GM10847 (cell line): ENCODE results near the gene FILIP1.

Experiments
- POLR2A ChIP-seq: IDR thresholded peaks from 2 replicates; pipeline ENCODE4 v1.6.1; 2011; ENCODE audit not compliant: insufficient read length; ENCODE audit errors: extremely low read depth

Gene FILIP1

DNA sequence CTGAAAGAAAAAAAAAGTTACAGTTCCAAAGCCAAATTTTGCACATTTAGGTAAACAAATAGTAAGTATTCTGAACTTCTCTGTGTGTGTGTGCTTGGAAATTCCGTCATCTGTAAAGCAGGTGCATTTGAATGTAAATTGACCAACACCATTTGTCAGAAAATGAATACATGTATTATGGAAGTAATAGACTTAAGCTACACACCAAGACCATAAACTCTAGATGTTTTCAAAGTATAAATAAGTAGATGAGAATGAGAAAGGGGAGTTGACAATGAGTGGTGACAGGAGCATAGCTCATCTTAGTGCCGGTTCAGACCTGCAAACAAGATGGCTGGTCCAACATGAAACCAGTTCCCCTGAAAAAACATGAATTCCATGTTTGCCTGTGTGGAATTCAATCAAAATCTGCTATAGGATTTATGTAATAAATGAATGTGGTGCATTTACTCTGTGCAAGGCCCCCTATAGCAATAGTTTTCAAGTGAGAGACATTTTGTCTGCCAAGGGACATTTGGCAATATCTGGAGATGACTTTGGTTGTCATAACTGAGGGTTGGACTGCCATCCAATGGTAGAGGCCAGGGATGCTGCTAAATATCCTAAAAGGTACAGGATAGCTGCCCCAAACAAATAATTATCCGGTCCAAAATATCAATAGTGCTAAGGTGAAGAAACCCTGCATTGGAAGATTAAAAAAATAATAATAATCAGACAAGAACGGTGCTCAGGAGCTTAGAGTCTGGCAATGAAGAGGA lies 11.0 kb upstream of the FILIP1 start:
- TF ChIP-seq POLR2A = no peak

DNA sequence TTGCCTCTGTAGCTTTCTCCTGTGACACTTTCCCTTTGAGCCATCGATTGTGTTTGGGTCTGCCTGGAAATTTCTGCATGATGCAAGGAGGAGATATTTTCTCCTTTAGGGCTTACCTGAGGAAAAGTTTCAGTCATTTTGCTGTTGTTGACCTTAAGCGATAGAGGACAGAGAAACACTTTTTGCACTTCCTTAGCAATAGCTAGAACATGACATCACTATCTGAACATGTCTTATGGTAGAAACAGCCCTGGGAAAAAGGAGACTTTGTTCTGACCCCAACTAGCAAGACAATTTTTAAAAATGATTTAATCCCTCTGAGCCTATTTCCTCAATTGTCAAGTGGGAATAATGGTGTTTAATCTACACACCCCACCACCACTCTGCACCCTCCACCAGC lies 9.7 kb upstream of the FILIP1 start:
- TF ChIP-seq POLR2A = no peak

DNA sequence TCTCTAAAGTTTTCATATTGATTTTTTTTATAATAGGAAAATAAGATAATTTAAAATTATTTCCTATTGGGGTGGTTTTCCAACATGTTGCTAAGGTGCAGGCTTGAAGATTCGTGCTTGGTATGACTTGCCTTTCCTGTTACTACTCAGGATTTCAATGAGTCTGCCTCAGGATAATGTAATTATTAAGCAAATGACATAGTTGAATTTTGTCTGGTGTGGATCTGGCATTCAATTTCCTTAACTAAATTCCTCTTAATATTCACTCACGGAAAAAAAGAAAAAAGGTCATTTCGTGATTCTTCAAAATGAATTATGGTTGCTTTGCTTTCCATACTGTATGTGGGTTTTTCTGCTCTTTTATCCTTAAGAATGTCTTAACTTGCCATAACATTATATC lies 9.3 kb upstream of the FILIP1 start:
- no peak for TF ChIP-seq POLR2A

GRCh38 chr6:75501756-75502155 lies 8.2 kb upstream of the FILIP1 start:
- no peak for TF ChIP-seq POLR2A

GRCh38 chr6:75499640-75500039 lies 6.0 kb upstream of the FILIP1 start:
- TF ChIP-seq POLR2A = no peak

DNA sequence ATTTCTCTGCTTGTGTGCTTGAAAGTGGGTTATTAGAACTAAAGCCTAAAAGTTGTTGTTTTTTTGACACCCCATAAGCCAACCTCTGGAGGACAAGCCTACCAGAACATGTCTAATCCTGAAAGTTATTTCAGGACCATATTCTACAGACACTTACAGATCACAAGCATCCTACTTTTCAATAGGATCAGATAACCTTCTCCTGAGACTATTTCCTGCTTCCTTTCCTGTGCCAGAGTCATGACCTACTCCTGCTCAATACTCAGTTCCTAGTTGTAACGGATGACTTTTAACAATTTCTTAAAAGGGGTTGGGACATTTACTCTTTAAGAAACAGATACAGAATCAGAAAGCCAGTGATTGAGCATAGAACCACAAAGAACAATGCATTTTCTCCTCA lies 5.3 kb upstream of the FILIP1 start:
- no peak for TF ChIP-seq POLR2A

DNA sequence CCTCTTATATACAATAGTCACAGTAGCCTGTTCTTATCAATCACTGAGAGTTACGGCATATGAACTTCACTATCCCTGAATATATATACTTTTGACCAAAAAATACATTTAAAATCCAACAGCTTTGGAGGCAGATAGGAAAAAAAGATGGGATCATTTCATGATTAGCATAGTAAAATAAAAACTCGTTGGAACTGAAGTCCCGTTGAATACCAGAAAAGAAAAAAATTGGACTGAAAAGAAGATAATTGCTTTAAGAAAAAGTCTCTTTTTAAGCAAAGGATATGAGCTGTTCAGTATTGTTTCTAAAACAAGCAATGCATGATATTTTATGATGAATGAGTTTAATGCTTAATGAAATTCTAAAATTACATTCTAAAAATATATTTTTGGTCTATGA lies 4.4 kb upstream of the FILIP1 start:
- TF ChIP-seq POLR2A = no peak

DNA sequence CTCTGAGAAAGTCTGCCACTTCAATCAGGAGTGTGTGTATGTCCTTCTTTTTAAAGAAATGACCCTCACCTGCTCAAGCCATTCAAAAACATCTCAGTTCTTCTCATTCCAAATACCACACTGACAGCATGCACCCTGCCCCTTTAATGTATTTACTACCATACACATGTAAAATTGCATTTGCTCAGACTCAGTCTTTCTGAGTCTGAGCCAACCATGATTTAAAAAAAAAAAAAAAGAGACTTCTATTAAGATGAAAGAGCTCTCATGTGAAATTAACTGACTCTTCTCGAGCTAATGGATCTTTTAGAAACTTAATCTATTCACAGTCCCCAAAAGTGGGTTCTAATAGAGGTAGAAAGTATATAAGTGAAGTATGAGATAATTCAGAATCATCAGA lies 1.4 kb upstream of the FILIP1 start:
- no peak for TF ChIP-seq POLR2A

DNA sequence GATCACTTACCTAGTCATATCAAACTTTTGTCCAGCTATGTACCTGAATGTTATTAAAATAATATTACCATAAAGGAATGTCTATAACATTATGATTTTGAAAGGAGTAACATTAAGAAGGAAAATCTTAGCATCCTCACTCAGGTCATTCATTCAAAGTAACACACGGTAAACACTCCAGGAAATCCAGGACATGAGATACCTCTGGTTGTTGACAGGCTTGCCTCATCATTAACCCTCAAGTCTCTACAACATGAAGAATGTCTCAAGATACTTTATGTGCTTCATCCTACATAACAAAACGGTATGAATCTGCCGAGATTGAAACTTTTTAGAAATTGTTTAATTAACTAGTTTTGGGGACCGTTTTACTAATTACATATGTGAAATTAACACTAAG lies 690 bp upstream of the FILIP1 start:
- no peak for TF ChIP-seq POLR2A

- TF ChIP-seq POLR2A = no peak
These were observed 1.0 kb downstream of the FILIP1 start for GRCh38 chr6:75492386-75493153.

- TF ChIP-seq POLR2A = no peak
These were observed 2.3 kb downstream of the FILIP1 start for GRCh38 chr6:75491291-75491690.

DNA sequence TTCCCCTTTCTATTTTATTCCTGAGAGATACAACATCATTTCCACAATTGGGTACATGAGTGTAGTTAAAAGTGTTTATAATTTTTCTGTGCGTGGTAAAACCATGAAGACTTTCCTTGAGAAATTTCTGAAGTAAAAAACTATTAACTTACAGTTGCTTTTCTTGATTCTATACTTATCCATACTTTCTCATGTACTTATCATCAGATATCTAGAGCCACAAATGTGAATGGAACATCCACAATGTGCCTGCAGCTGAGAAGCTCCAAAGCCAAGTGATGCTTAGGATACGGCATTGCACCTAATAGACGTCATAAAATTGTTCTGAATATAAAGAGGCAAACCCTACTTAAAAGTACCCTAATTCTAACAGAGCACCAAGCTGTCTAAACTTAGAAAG lies 2.9 kb downstream of the FILIP1 start:
- TF ChIP-seq POLR2A = no peak

DNA sequence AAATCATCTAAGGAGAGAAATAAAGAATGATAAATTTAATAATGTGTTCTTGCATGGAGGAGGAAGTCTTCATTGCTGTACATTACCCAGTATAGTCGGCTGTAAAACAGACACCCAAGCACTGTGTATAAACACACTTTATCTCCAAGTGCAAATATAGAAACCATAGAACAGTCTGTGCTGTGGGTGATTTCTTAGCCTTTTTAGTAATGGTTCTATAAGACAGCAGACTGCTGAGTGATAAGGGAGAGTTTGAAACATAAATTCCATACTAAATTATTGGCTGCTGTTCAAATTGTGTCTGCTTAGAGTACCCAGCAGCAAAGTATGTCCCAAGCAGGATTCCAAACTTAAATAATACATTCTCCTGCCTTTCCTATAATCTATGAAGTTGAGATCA lies 4.6 kb downstream of the FILIP1 start:
- no peak for TF ChIP-seq POLR2A

GRCh38 chr6:75488033-75488432 lies 5.6 kb downstream of the FILIP1 start:
- TF ChIP-seq POLR2A = no peak

DNA sequence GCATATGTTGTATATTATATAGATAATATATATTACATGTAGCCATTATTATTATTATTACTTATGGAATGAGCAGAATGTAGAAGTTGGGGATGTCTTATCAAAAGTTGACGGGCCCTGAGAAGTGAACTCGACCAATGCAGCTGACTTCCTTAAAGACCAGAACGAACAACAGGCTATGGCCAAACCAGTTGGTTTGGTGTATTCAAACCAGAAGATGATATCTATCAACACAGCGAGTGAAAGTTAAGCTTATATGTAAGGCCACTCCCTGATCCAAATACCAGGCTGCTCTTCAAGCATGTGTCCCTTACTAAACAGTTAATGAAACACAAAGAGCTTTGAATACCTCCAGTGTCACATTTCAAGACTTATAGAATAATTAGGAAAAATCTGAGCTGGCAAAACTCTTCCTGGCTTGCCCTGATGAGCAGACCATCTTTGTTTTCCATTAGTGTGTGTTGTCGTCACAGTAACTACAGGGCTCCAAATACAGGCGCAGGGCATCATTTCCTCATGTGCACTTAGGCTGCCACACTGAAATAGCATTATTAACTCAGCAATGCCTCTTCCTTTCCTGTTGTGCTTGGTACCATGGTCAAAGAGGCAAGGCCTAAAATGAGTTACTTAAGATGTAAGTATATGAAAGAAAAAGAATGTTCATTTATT lies 6.6 kb downstream of the FILIP1 start:
- no peak for TF ChIP-seq POLR2A

- TF ChIP-seq POLR2A = no peak
These were observed 9.1 kb downstream of the FILIP1 start for GRCh38 chr6:75484535-75484934.

DNA sequence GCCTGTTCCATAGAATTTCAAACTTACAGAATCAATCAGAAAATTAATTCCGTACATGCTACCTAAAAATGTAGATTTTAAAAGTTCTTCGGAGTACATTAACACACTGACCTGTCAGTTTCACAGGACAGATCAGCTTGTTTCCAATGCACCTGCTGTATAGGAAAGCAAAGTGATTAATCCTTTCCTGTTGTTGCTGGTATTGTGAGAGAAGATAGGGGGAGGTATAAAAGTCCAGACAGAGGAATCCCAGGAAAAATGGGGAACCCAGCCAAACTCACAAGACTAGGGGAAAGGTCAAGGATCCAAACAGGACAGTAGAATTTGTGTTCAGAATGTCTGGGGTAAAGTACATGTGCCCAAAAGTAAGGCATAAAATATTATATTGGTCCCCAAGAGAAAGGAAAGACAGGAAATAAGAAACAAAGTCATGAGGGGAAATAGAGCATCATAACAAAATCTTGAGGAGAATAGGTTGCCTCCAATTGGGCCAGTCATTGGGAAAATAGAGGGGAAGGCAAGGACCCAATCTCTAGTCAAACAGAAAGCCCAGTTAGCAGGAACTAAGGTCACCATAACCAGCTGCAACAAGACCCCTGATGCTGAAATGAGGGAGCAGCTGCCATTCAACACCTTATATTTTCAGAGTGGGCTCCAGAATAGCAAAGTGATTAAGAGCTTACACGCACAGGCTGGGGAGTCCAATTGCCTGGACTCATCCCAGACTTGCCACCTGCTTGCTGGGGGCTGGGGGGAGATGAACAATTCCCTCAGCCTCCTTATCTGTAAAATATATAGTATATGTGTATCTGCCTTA lies 10.3 kb downstream of the FILIP1 start:
- TF ChIP-seq POLR2A = no peak
